Renal cortical epithelial cell (primary cell): ENCODE data around the gene SPIRE2. TPM values are rescaled to one million over a fixed set of nuclear protein-coding genes. Genes with fewer than 3 reads are reported as not detected.
A peak's percentile ranks its signal among the peaks of the same experiment; 100 is the strongest.
"Not testable (repeated sequence)": the region's sequence is repeated elsewhere in the genome, so short reads cannot be mapped to it uniquely, and the experiment has no call there.

Experiments used
- DNase-seq: peaks from one replicate; pipeline ENCODE4 v3.0.0-alpha.2; 2011; ENCODE audit warnings: low read depth
- total RNA-seq: library from RNA; depleted of rRNA; stranded (reverse); fragments of >200 nt; gene quantifications from 2 replicates; pipeline ENCODE4 v1.2.3, GENCODE V29; 2014

SPIRE2 gene
- total RNA-seq, 1 donor from 2014 or later: 6.0 TPM

- no peak for DNase-seq
These were observed 34.5 kb downstream of the SPIRE2 start for GRCh38 chr16:89862732-89863131.

GRCh38 chr16:89863741-89864526 lies 35.7 kb downstream of the SPIRE2 start:
- peak; percentile 9 for DNase-seq

GRCh38 chr16:89864527-89864820 lies 36.2 kb downstream of the SPIRE2 start:
- peak; percentile 65 for DNase-seq

GRCh38 chr16:89867918-89868317 lies 39.6 kb downstream of the SPIRE2 start:
- DNase-seq: no peak

DNA sequence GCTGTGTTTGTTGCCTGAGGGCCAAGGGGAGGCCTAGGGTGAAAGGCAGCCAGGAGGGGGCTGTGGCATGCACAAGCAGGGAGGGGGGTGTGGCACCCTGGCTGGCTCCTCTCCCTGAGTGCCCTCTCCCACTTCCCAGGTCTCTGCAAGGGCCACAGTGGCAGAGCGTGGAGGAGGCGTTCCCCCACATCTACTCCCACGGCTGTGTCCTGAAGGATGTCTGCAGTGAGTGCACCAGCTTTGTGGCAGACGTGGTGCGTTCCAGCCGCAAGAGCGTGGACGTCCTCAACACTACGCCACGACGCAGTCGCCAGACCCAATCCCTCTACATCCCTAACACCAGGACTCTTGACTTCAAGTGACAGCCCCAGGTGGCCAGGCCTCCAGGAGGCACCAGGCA lies 41.6 kb downstream of the SPIRE2 start:
- no peak for DNase-seq

- no peak for DNase-seq
These were observed 42.2 kb downstream of the SPIRE2 start for GRCh38 chr16:89870440-89870839.

DNA sequence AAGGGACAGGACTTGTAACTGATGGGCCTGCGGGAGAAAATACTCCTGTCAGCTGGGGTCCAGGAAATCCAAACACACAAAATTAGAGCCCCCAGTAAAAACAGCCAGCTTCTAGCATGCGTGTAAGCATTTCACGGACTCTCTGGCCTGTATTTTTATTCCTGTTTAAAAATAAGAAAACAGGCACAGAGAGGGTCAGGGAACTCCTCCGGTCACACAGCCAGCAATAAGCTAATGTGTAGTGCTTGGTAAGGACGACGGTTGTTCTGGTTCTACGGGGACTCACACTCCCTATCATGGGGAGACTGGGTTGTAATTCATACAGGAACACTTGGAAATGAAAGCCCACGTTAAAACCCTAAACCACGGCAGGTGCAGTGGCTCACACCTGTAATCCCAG lies 43.6 kb downstream of the SPIRE2 start:
- no peak for DNase-seq

DNA sequence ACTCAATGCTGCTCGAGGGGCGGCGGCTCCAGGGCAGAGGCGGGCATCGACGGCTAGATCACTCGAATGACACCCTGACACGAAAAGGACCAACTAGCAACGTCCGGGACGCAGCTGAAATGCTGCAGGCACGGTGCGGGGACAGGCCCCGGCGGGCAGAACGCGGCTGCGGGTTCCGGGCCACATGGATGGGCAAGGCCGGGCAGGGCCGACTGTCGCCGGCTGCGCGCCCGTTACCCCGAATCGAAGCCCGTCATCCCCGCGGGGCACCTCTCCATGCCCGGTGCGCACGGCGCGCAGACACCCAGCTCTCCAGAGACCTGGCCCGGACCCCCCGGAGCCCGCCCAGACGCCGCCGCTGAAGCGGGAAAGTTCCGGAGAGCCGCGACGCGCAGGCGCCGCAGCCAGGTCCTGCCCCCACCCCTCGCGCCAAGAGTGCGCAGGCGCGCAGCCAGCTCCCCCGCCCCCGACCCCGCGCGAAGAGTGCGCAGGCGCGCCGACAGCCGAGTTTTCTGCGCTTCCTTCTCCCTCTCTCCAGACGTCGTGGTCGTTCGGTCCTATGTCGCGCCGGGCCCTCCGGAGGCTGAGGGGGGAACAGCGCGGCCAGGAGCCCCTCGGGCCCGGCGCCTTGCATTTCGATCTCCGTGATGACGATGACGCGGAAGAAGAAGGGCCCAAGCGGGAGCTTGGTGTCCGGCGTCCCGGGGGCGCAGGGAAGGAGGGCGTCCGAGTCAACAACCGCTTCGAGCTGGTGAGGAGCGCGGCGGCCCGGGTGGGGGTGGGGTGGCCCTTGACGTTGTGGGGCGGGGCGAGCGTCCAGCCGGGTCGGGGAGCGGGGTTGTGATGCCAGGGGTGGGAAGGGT lies 45.1 kb downstream of the SPIRE2 start, which contains the start of gene TCF25:
TSS of gene TCF25 (plus strand) at position 484 of the 863 bp plus-strand sequence. CDS start at position 560, 76 bp downstream.
- peak; percentile 49 for DNase-seq

GRCh38 chr16:89873972-89874689 lies 45.9 kb downstream of the SPIRE2 start:
- DNase-seq: peak; percentile 68

- DNase-seq: not testable (repeated sequence)
These were observed 50.8 kb downstream of the SPIRE2 start for GRCh38 chr16:89879123-89879522.

DNA sequence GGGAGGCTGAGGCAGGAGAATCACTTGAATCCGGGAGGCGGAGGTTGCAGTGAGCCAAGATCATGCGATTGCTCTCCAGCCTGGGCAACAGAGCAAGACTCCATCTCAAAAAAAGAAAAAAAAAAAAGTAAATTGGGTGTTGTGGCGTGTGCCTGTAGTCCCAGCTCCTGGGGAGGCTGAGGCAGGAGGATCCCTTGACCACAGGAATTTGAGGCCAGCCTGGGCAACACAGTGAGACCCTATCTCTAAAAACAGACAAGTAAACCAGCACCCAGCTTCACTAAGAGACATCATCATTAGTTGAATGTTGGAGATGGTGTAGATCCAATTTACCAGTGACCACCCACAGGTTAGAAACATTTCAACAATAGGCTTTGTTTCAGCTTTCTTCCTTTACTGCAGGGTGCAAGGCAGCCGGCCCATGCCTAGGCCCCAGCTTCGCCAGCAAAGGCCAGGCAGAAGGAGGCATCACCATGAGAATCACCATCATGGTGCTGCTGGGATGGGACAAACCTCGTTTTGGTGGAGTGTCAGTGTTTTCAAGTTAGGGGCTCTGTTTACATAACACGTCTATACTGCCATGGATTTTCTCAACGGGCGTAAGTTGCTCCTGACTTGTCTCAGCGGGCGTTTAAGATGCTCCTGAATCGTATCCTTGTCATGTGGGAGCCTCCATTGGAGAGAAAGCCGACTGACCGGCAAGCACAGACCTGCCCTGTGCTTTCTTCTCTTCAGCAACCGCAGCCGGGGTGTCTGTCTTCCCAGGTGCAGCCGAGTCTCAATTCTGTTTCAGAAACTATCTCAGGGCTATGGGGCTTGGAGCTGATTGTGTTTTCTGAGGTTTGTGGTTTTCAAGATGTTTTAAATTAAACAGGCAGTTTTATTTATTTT lies 52.4 kb downstream of the SPIRE2 start:
- DNase-seq: no peak

GRCh38 chr16:89881368-89881730 lies 53.1 kb downstream of the SPIRE2 start:
- no peak for DNase-seq

DNA sequence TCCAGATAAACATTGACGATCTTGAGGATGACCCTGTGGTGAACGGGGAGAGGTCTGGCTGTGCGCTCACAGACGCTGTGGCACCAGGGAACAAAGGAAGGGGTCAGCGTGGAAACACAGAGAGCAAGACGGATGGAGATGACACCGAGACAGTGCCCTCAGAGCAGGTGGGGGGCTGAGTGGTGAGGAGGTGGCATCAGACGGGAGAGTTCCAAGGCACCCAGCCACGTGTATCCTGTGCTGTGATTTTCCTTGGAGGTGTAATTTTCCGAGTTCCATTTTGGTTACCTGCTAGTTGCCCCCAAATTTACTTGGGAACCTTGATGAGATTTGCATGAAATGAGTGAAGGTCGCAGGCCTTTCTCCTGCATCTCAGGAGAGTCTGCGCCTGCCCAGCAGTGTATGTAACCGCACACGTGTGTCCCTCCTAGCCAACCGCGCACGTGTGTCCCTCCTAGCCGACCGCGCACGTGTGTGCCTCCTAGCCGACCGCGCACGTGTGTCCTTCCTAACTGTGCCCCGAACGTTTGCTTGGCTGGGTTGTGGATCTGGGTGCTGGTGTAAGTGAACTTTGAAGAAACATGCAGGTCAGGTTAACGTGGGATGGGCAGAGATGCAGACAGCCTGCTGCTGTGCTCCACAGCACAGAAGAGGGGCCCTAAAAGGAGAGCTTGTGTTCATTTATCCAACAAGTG lies 55.2 kb downstream of the SPIRE2 start:
- no peak for DNase-seq

GRCh38 chr16:89884041-89884421 lies 55.8 kb downstream of the SPIRE2 start:
- DNase-seq: no peak

DNA sequence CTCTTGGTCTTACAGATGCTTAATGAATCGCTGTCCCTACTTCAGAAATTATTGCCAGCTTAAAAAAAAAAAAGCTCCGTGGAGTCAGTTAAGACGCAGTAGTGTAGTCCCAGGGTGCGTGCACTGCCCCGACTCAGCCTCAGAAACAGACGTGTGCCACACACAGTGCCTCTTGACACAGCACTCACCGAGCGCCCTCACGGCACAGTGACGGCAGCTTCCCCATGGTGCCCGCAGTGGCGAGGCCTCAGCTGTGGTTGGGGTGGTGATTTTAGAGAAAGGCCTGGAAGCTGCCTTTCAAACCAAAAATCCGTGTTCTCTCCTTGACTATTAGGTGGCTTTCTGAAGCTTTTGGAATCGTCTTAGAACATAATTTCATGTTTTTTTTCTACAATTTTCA lies 59.0 kb downstream of the SPIRE2 start:
- no peak for DNase-seq

DNA sequence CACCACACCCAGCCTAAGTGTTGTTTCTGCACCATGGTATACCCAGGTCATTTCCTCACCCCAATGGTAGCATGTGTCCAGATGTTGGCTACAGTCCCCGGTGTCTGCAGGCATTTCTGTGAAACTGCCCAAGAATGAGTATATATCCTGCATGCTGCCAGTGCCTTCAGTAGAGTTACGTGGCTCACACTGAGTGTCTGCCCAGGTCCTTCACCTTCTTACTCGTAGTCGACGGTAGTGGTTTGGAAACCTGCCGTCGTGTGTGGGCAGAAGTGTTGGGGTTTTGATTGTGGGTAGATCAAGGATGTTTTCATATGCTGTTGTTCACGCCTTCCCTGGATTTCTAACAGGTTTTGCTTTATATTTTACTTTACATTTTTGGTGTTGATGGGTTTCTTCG lies 61.9 kb downstream of the SPIRE2 start:
- no peak for DNase-seq

GRCh38 chr16:89890886-89891657 lies 62.8 kb downstream of the SPIRE2 start:
- no peak for DNase-seq

DNA sequence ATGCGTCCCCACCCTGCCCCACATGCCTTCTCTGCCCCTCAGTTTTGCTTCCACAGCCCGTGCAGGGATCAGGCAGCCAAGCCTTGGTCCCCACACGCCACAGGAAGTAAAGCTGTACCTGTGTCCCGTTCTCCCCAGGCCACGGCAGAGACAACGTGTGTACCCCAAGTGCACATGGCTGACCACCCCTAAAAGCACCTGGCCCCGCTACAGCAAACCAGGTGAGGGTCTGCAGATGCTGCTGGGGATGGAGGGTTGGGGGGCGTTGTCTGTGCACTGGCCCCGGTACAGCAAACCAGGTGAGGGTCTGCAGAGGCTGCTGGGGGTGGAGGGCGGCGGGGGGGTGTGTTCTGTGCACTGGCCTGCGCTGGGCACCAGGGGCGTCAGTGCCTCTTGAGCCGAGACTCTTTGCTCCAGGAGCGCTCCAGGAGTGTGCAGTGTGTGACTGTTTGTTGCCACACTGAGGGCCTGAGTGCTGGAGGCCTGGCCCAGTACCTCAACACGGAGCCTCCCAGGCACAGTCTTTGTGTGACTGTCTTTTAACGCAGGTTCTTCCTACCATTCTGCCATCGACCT lies 63.9 kb downstream of the SPIRE2 start:
- no peak for DNase-seq

DNA sequence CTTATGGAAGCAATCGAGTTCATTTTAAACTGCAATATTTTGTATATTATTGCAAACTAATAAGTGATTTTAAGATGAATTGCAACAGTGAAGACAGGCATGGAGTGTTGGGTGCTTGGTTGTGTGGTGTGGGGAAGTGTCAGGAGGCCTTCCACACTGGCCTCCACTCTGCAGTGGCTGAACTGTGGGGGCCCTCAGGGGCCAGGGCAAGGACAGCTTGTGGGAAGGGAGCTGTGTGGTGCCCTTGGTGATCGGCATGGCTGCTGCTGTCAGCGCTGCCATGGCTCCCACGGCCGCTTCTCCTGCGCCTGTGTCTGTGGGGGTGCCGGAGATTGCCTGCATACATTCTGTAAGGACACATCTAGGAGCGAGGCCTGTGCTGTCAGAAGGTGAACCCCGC lies 64.4 kb downstream of the SPIRE2 start:
- no peak for DNase-seq
